ENCODE measurements around the gene DCLRE1C. TPM values are rescaled to one million over a fixed set of nuclear protein-coding genes. Genes with fewer than 3 reads are reported as not detected.
"Not testable (repeated sequence)": the region's sequence is repeated elsewhere in the genome, so short reads cannot be mapped to it uniquely, and the experiment has no call there.

DCLRE1C gene
- total RNA-seq, 1 donor from 2014 or later: 3.0 TPM

- H3K9me3 ChIP-seq (replicated peaks): peaks cover 5% of the 10 kb centered on the region
- H3K4me1 ChIP-seq: no peaks in the 10 kb centered on the region
- H3K27ac ChIP-seq (replicated peaks): no peak overlapping the region
- H3K36me3 ChIP-seq: no peaks in the 10 kb centered on the region
- intact Hi-C loops (cut with micrococcal nuclease): loop anchor here (10.0 kb wide), 1 partner anchor 119 kb away; the partner anchor contains the start of gene RPP38
- H3K4me3 ChIP-seq: no peak overlapping the region
- TF ChIP-seq CTCF (IDR thresholded peaks at IDR 0.05; ENCODE audit: borderline replicate concordance): peak; percentile 14
- peaks cover 27% of the 10 kb centered on the region for H3K27me3 ChIP-seq (ENCODE audit: low read depth)
- DNase-seq: no peak
Observed at GRCh38 chr10:14975672-14976273, 21.9 kb upstream of the DCLRE1C start.

- H3K27ac ChIP-seq (replicated peaks); H3K4me1 ChIP-seq; H3K4me3 ChIP-seq; DNase-seq; H3K9me3 ChIP-seq (replicated peaks); H3K36me3 ChIP-seq: not testable (repeated sequence)
- intact Hi-C loops (cut with micrococcal nuclease): loop anchor here (10.0 kb wide), 1 partner anchor 120 kb away; the partner anchor contains the start of gene RPP38
- H3K27me3 ChIP-seq (ENCODE audit: low read depth): peaks cover 27% of the 10 kb centered on the region
Observed at GRCh38 chr10:14974153-14974998, 20.5 kb upstream of the DCLRE1C start.

GRCh38 chr10:14971867-14972448, 18.1 kb upstream of the DCLRE1C start:
- Histone ChIP-seq H3K36me3 (no peaks in the 10 kb centered on the region), H3K27me3 (ENCODE audit: low read depth) (peaks cover 23% of the 10 kb centered on the region), H3K4me1 (no peaks in the 10 kb centered on the region), H3K27ac (replicated peaks) (no peak overlapping the region), H3K4me3 (no peak overlapping the region), H3K9me3 (replicated peaks) (no peaks in the 10 kb centered on the region)
- peak; percentile 67 for TF ChIP-seq CTCF (IDR thresholded peaks at IDR 0.05; ENCODE audit: borderline replicate concordance)
- no peak for DNase-seq
- intact Hi-C loops (cut with micrococcal nuclease): loop anchor here (10.0 kb wide), 1 partner anchor 123 kb away; the partner anchor contains the start of gene RPP38

- no peak overlapping the region for H3K4me3 ChIP-seq
- DNase-seq: no peak
- intact Hi-C loops (cut with micrococcal nuclease): no loop called here
Observed at GRCh38 chr10:14967897-14968296, 14.0 kb upstream of the DCLRE1C start.

GRCh38 chr10:14959221-14960057, 5.5 kb upstream of the DCLRE1C start, which contains the start of gene MEIG1:
Gene MEIG1 (plus strand): TSS chr10:14959388. CDS start chr10:14966469, 7,081 bp downstream.
- no peaks in the 10 kb centered on the region for H3K36me3 ChIP-seq
- no peak for TF ChIP-seq CTCF (IDR thresholded peaks at IDR 0.05; ENCODE audit: borderline replicate concordance)
- no peaks in the 10 kb centered on the region for H3K27me3 ChIP-seq (ENCODE audit: low read depth)
- peak; percentile 93 for DNase-seq
- no peaks in the 10 kb centered on the region for H3K9me3 ChIP-seq (replicated peaks)
- H3K4me3 ChIP-seq: peak within 1 kb of the TSS; percentile 84
- H3K4me1 ChIP-seq: peaks cover 25% of the 10 kb centered on the region
- H3K27ac ChIP-seq (replicated peaks): peak within 1 kb of the TSS; percentile 98
- intact Hi-C loops (cut with micrococcal nuclease): no loop called here

More at GRCh38 chr10:14967897-14968296, 14.0 kb upstream of the DCLRE1C start:
- Histone ChIP-seq H3K4me1 (no peaks in the 10 kb centered on the region), H3K9me3 (replicated peaks) (no peaks in the 10 kb centered on the region), H3K27me3 (ENCODE audit: low read depth) (no peaks in the 10 kb centered on the region), H3K27ac (replicated peaks) (no peak overlapping the region), H3K36me3 (no peaks in the 10 kb centered on the region)
- TF ChIP-seq CTCF (IDR thresholded peaks at IDR 0.05; ENCODE audit: borderline replicate concordance): no peak

All from left ventricle myocardium inferior (tissue), 1 donor.